Aorta (tissue), 5 donors: ENCODE data around the gene CANT1. TPM values are rescaled to one million over a fixed set of nuclear protein-coding genes. Genes with fewer than 3 reads are reported as not detected.
"Not testable (repeated sequence)": the region's sequence is repeated elsewhere in the genome, so short reads cannot be mapped to it uniquely, and the experiment has no call there.

ENCODE experiments used
- ATAC-seq: fragments of 200-7000 bp; cut with Tn5 transposase; one replicate; pipeline ENCODE4 v1.9.1; 2022; ENCODE audit warnings: moderate library complexity; ENCODE audit not compliant: low FRiP score
- DNase-seq, 2 donors: peaks; one replicate each; pipeline ENCODE4 v3.0.0-alpha.2; 2020
- H3K27ac ChIP-seq, 2 donors: one replicate each; pipeline ENCODE4 v1.5.1; 2013; ENCODE audit warnings: low read length in 2 of 2, mild to moderate bottlenecking in 2 of 2, moderate library complexity in 2 of 2, control low read depth in 1 of 2, inconsistent platforms in 1 of 2, low read depth in 1 of 2
- H3K27me3 ChIP-seq, 2 donors: one replicate each; pipeline ENCODE4 v1.6.1; 2013; ENCODE audit warnings: control low read depth in 1 of 2, low read length in 1 of 2, mild to moderate bottlenecking in 1 of 2, moderate library complexity in 1 of 2; ENCODE audit not compliant: insufficient read depth in 2 of 2, control insufficient read depth in 1 of 2
- H3K36me3 ChIP-seq, 2 donors: one replicate each; pipeline ENCODE4 v1.6.1; 2013; ENCODE audit warnings: control low read depth in 1 of 2, low read length in 1 of 2, mild to moderate bottlenecking in 1 of 2; ENCODE audit not compliant: insufficient read depth in 2 of 2, control insufficient read depth in 1 of 2
- H3K4me1 ChIP-seq, 2 donors: one replicate each; pipeline ENCODE4 v1.6.1; 2013; ENCODE audit warnings: low read length in 2 of 2, control low read depth in 1 of 2, mild to moderate bottlenecking in 1 of 2, moderate library complexity in 1 of 2; ENCODE audit not compliant: insufficient read depth in 2 of 2, control insufficient read depth in 1 of 2
- H3K4me3 ChIP-seq, 2 donors: one replicate each; pipeline ENCODE4 v1.5.1; 2013; ENCODE audit warnings: low read length in 2 of 2, control low read depth in 1 of 2, mild to moderate bottlenecking in 1 of 2
- H3K9me3 ChIP-seq: one replicate; pipeline ENCODE4 v1.6.1; 2013; ENCODE audit warnings: mild to moderate bottlenecking, low read length; ENCODE audit not compliant: control insufficient read depth
- WGBS, 2 donors: extraction: QIAGEN DNeasy Blood & Tissue Kit; methylation state at CpG; one replicate each; pipeline ENCODE4 v1.1.7; 2013; 5-methylcytosine and 5-hydroxymethylcytosine counted together
- intact Hi-C, 2 donors: fragments of 100-400 bp; cut with DNase I; formaldehyde crosslinking; loops; one replicate each; pipeline versions ENCODE4 v1.14.2 to v1.15.0; 2022
- polyA plus RNA-seq, 2 donors: library from polyadenylated mRNA; stranded (reverse); fragments of 200-250 nt; gene quantifications; one replicate each; pipeline ENCODE4 v1.2.3, GENCODE V29; 2013
- total RNA-seq, 2 donors: library from RNA; stranded (reverse); fragmentation: NEBNext Ultra II Directional; extraction: Animal tissue kit (Norgen Biotek cat#: 25700); gene quantifications; one replicate each; pipeline ENCODE4 v1.2.1, GENCODE V29; 2021
- donor health status: healthy with polysubstance abuse.
- donor health status: Bipolar disorder and iron deficiency.
- donor health status: DM: no; HTN: no; CAD: no.
- donor health status: DM: no; HTN: no; CAD: no.
- donor health status: DM: yes; HTN: yes; CAD: no.

Gene CANT1
- total and polyA plus RNA-seq, 4 donors: 11.0 to 45.5 (median 26.0) TPM

- WGBS, 2 donors: 87 to 90% methylated on average over 23 of the region's 23 CpGs
- ATAC-seq (no peak), DNase-seq (no peak)
- no peaks in the 10 kb centered on the region for H3K36me3 ChIP-seq
- intact Hi-C loops: no loop called here
- no peaks in the 10 kb centered on the region for H3K4me1 ChIP-seq
- no peaks in the 10 kb centered on the region for H3K27me3 ChIP-seq
- H3K27ac ChIP-seq: no peak overlapping the region
- H3K9me3 ChIP-seq: no peaks in the 10 kb centered on the region
- no peak overlapping the region for H3K4me3 ChIP-seq
These were observed 42.5 kb downstream of the CANT1 start for GRCh38 chr17:78966910-78967600.

GRCh38 chr17:78966123-78966813 is 43.3 kb downstream of the CANT1 start:
- H3K4me3 ChIP-seq: no peak overlapping the region
- DNase-seq (no peak), ATAC-seq (no peak)
- no peak overlapping the region for H3K27ac ChIP-seq
- 91% methylated on average over 26 of the region's 26 CpGs for WGBS, 2 donors
- intact Hi-C loops: no loop called here
- no peaks in the 10 kb centered on the region for H3K4me1 ChIP-seq
- H3K9me3 ChIP-seq: no peaks in the 10 kb centered on the region
- no peaks in the 10 kb centered on the region for H3K36me3 ChIP-seq
- no peaks in the 10 kb centered on the region for H3K27me3 ChIP-seq

DNA sequence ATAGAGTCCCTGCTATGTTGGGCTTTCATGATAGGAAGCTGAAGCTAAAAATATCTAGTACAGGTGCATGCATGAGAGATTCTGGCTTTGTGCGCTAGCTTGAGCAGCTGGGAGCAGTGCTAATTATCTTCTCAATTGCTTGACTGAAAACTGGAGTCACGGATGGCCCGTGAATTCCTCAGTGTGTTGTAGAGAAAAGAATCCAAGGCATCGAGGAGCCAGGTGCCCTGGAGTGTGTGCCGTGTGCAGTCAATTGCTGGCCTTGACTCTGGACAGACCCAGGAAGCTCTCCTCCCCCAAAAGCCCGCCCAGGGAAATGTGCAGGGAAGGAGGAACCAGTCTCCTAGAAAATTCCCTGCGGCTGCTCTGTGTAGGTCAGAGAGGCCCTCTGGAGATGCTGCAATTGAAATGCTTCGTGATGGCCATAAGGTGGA is 44.1 kb downstream of the CANT1 start:
- H3K27ac ChIP-seq: no peak overlapping the region
- ATAC-seq: no peak
- no peak overlapping the region for H3K4me3 ChIP-seq
- intact Hi-C loops: no loop called here
- no peaks in the 10 kb centered on the region for H3K36me3 ChIP-seq
- DNase-seq: no peak
- no peaks in the 10 kb centered on the region for H3K4me1 ChIP-seq
- 94% methylated on average over 8 of the region's 8 CpGs for WGBS, 2 donors
- H3K9me3 ChIP-seq: no peaks in the 10 kb centered on the region
- no peaks in the 10 kb centered on the region for H3K27me3 ChIP-seq

GRCh38 chr17:78963378-78963777 is 46.2 kb downstream of the CANT1 start:
- no peak overlapping the region for H3K4me3 ChIP-seq
- DNase-seq (no peak), ATAC-seq (no peak)
- no peaks in the 10 kb centered on the region for H3K4me1 ChIP-seq
- no peaks in the 10 kb centered on the region for H3K27me3 ChIP-seq
- intact Hi-C loops: no loop called here
- H3K9me3 ChIP-seq: no peaks in the 10 kb centered on the region
- H3K36me3 ChIP-seq: no peaks in the 10 kb centered on the region
- WGBS, 2 donors: 94 to 97% methylated on average over 6 of the region's 6 CpGs
- no peak overlapping the region for H3K27ac ChIP-seq

DNA sequence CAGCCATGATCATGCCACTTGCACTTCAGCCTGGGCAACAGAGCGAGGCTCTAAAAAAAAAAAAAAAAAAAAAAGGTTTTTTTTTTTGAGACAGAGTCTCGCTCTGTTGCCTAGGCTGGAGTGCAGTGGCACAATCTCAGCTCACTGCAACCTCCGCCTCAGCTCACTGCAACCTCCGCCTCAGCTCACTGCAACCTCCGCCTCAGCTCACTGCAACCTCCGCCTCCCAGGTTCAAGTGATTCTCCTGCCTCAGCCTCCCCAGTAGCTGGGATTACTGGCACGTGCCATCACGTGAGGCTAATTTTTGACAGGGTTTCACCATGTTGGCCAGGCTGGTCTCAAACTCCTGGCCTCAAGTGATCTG is 46.6 kb downstream of the CANT1 start:
- WGBS, 2 donors: 90 to 96% methylated on average over 6 to 8 of the region's 8 CpGs
- H3K4me3 ChIP-seq, H3K27me3 ChIP-seq, ATAC-seq, H3K27ac ChIP-seq, DNase-seq, H3K36me3 ChIP-seq, intact Hi-C loops, H3K4me1 ChIP-seq, H3K9me3 ChIP-seq: not testable (repeated sequence)

DNA sequence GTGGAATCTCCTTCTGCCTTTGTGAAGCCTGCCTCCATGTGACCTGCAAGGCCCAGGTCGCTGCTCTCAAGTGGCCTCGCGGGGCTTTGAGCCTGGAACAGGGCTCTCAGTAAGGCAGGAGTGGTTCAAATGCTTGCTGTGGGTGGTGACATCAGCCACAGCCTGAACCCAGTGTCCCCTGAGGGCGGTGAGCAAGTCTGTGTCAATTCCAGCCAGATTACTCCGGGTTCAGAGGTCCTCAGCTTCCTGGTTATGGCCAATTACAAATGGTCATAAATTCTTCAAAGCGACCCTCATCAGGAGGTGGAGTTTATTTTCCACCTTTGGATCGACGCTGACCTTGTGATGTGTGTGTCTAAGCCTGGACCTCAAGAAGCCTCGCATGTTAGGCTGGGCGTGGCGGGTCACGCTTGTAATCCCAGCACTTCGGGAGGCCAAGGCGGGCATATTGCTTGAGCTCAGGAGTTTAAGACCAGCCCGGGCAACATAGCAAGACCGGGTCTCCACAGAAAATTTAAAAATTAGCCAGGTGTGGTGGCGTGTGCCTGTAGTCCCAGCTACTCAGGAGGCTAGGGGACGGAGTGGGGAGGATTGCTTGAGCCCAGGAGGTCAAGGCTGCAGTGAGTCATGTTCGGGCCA is 47.1 kb downstream of the CANT1 start:
- ATAC-seq (no peak), DNase-seq (no peak)
- no peaks in the 10 kb centered on the region for H3K4me1 ChIP-seq
- H3K4me3 ChIP-seq: no peak overlapping the region
- no peaks in the 10 kb centered on the region for H3K9me3 ChIP-seq
- H3K27me3 ChIP-seq: no peaks in the 10 kb centered on the region
- no peaks in the 10 kb centered on the region for H3K36me3 ChIP-seq
- intact Hi-C loops: no loop called here
- no peak overlapping the region for H3K27ac ChIP-seq
- 86 to 88% methylated on average over 19 of the region's 19 CpGs for WGBS, 2 donors

DNA sequence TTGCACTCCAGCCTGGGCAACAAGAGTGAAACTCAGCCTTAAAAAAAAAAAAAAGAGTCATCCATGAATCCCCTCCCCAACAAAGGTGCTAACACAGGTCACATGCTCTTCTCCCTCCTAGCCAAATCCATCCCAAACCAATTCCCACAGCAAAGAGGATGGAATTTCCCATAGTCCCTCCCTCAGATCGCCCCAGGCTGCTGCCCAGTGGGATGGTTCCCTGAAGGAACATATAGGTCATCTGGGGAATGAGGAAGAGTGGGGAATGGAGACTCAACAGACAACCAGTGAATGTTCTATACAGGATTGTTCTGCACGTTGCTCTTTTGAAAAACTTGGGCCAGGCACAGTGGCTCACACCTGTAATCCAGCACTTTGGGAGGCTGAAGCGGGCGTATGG is 48.0 kb downstream of the CANT1 start:
- intact Hi-C loops: no loop called here
- Histone ChIP-seq H3K4me1 (no peaks in the 10 kb centered on the region), H3K36me3 (no peaks in the 10 kb centered on the region), H3K27me3 (no peaks in the 10 kb centered on the region), H3K27ac (no peak overlapping the region), H3K9me3 (no peaks in the 10 kb centered on the region), H3K4me3 (no peak overlapping the region)
- DNase-seq (no peak), ATAC-seq (no peak)
- WGBS, 2 donors: 95 to 96% methylated on average over 4 of the region's 4 CpGs

DNA sequence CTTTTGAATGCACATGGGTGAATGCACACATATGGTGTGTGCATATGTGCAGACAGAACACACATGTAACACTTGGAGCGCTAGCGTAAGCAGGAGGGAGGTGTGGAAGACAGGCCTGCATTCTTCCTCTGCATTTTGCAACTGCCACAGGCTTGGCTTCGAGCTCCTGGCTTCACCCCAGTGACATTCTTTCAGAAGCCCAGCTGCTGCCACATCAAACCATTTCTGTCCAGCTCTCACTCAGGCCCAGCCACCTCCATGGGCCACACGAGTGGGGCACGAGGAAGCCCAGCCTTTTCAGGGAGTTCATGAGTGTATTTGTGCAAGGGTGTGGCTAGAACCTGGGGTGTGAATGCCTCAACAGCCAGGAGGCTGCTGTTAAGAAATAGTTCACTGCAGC is 48.6 kb downstream of the CANT1 start:
- intact Hi-C loops: no loop called here
- H3K4me1 ChIP-seq: no peaks in the 10 kb centered on the region
- H3K27me3 ChIP-seq: no peaks in the 10 kb centered on the region
- no peak for DNase-seq
- WGBS, 2 donors: 7 to 8% methylated on average over 5 of the region's 5 CpGs
- H3K9me3 ChIP-seq: no peaks in the 10 kb centered on the region
- no peak overlapping the region for H3K4me3 ChIP-seq
- H3K36me3 ChIP-seq: no peaks in the 10 kb centered on the region
- no peak overlapping the region for H3K27ac ChIP-seq
- ATAC-seq: no peak

- Histone ChIP-seq H3K27ac (no peak overlapping the region), H3K4me1 (no peaks in the 10 kb centered on the region), H3K9me3 (no peaks in the 10 kb centered on the region), H3K36me3 (no peaks in the 10 kb centered on the region), H3K4me3 (no peak overlapping the region), H3K27me3 (no peaks in the 10 kb centered on the region)
- no peak for ATAC-seq
- intact Hi-C loops: no loop called here
- WGBS, 2 donors: 97% methylated on average over 12 of the region's 12 CpGs
- DNase-seq: no peak
These were observed 49.8 kb downstream of the CANT1 start for GRCh38 chr17:78959803-78960202.
